Endometrial microvascular endothelial cells (primary cell): ENCODE data around the gene MYH7B. TPM values are rescaled to one million over a fixed set of nuclear protein-coding genes. Genes with fewer than 3 reads are reported as not detected.

Experiments used
- in situ Hi-C: cut with HindIII; loops from 2 replicates; pipeline ENCODE4 v1.10.0; 2017; ENCODE audit warnings: low sequenced_read_pairs, low pct_unique_long_range_greater_than_20kb; ENCODE audit errors: inconsistent ontology term
- total RNA-seq: library from RNA; depleted of rRNA; stranded (reverse); fragments of >200 nt; gene quantifications from one replicate; pipeline ENCODE4 v1.2.3, GENCODE V29; 2015; ENCODE audit errors: inconsistent ontology term

The MYH7B gene
- not detected for total RNA-seq

DNA sequence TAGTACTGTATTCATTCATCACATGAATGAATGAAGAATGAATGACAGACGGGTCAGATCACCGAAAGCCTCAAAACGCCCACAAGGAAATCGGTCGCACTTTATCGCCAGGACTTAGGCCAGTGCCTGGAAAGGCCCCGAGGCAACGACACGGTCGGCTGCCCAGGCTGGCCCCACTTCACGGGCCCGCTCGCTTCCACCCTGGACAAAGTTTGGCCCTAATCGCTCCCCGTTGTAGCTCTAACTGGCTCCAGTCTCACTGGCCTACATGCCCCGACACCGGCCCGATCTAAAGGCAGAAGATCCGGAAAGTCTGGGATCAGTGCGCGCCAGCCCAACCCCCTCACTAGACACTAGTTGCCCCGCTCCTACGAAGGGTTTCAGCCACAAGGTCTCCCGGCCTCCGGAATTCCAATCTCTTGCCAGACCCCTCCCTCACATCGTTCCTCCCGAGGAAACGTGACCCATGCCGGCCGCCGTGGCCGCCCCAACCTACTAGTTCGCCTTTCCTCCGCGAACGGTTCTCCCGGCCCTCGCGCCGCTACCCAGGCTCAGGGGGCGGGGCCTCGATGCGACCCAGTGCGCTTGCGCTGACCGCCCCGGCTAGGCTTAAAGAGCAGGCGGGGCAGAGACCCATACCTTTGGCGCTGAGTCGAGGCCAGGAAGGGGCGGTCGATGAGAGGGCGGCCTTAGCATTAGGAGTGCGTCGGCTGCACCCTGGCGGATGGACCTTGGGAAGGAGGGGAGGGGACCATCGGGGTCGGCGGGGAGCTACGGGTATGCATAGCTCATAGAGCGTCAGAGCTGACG lies at the start of gene MYH7B, which contains the start of gene GSS:
MYH7B (plus strand) TSS at position 638 of the 810 bp plus-strand sequence. CDS start 22,138 bp downstream, outside the sequence.
GSS (minus strand) TSS at position 576 of the 810 bp plus-strand sequence. CDS start 3,954 bp downstream, outside the sequence.
- in situ Hi-C loops = no loop called here

DNA sequence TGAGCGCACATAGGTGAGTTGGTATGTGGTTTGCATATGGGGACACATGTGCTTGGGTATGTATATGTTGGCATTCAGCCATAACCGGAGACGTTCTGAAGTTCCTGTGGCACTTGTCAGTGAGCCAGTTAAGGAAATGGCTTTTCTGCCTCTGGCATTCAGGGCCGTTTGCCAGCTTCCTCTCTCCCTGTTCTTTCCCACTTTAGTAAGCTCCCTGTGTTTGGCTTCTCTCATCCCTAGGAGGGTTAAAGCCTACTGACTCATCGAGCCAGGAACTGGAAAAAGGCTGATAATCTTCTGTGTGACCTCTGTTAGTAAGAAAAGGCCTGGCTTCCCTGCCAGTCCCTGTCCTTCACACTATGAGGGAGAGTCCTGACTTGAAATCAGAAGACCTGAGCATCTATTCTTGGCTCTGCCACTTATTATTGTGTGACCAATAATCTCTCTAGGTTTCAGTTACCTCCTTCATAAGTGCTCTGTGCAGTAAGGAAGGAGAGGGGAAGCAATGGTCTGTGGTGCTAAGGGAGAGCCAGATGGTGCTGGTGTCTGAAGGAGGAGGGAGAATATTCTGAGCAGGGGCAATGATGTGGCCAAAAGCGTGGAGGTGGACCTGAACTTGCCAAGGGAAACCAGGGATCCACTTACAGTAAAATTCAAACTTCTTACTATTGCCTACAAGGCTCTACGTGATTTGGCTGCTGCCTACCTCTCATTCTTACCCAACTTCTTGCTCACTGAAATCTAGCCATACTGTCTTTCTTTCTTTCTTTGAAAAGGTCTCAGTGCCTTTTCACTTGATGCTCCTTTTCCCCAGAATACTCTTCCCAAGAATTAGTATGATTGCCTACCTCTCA lies 47.8 kb upstream of the MYH7B start:
- in situ Hi-C loops = no loop called here

DNA sequence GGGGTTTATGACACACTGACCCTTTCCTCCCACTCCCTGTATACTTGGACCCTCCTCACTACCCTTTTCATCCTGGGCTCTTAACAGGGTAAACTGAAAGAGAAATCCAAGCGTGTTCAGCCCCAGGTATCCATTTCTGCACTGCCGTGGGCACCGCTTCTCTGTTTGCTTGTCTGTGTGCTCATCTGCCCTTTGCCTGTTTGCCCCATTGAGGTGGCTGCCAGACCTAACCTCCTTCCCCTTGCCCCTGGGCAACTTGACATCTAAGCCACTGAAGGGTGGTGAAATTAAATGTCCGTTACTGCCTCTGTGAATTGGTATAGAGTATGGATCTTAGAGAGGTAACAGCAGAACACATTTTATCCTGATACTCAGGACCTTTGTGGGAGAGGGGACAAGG lies 40.5 kb upstream of the MYH7B start:
- in situ Hi-C loops = no loop called here

DNA sequence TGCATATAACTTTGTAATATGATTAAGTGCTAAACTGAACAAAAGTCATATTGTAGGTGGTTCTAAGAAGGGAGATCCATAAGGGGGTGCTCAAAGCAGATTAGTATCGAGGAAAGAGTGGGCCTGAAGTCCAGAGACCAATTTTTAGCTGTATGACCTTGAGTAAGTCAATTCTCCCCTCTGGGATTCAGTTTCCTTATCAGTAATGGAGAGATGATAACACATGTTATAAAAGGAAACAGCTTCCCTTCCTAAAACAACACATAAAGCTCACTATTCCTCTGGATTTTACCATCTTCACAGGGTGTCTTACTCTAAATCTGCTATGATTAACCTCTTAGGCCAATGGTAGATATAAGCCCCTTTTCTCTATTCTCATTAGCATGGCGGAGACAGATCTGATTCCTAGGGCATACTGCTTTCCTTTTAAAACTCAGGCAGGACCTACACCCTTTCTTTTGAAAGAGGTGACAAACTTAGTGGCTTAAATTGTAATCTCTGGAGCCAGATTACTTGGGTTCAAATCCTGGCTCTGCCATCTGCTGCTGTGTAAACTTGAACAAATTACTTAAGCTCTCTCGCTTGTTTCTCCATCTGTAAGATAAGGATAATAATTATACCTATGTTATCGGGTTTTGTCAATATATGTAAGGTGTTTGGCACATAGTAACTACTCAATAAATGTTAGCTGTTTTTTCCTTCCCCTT lies 39.8 kb upstream of the MYH7B start:
- in situ Hi-C loops = no loop called here

DNA sequence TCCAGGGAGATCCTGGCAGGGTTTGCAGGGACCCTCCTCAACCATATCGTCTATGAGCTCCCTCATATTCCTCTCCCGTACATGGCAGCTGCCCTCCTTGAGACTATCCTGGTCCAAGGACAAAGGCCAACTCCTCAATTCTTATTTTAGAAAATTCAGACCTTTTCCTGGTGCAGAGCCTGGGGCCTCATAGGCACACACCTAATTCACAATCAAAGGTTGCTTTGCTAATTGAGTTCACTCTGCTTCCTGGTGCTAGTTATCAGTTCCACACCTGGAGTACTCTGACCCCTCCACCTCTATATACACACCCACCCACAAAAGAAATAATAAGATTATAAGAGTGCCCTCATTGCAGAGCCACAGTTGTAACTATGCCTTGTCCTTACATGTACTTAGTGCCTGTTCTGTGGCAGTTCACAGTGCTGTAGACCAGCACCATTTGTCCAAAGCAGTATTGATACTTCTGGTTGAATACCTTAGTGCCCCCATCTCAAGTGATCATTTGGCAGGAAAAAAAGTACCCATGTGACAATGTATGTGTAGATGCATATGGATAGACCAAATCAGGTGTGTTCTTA lies 38.8 kb upstream of the MYH7B start:
- in situ Hi-C loops = no loop called here

DNA sequence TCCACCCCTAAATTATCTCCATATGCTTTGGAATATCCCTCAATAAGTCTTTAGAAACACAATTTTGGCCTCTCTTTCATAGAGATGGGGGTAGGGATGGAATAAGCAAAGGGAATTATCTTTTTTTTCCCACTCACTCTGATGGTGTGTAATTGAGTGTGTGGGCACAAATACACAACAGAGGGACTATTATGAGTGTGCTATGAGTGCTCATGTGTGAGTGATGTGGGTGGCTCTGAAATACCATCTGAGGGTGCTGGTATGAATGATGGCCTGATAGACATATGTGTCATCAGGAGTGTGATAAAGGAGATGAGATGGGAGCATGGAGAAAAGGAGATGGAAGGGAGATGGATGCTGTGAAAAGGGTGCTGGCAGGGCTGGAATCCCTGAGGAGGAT lies 35.6 kb upstream of the MYH7B start:
- in situ Hi-C loops = no loop called here

DNA sequence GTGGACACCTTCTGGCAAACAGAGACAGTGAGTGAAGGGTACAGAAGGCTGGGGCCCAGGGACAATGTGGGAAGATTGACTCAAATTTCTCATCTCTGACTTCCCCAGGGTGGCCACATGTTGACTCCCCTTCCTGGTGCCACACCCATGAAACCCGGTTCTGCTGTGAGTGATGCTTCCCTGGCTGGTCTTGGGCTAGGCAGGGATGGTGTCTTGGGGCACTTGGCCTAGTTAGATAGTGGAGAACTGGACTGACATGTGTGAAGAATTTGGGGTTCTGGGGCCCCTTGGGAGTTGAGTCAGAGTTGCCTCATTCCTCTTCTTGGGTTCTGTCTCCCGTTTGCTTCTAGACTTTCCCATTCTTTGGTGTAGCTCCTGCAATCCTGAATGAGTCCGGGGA lies 34.2 kb upstream of the MYH7B start:
- in situ Hi-C loops = no loop called here

DNA sequence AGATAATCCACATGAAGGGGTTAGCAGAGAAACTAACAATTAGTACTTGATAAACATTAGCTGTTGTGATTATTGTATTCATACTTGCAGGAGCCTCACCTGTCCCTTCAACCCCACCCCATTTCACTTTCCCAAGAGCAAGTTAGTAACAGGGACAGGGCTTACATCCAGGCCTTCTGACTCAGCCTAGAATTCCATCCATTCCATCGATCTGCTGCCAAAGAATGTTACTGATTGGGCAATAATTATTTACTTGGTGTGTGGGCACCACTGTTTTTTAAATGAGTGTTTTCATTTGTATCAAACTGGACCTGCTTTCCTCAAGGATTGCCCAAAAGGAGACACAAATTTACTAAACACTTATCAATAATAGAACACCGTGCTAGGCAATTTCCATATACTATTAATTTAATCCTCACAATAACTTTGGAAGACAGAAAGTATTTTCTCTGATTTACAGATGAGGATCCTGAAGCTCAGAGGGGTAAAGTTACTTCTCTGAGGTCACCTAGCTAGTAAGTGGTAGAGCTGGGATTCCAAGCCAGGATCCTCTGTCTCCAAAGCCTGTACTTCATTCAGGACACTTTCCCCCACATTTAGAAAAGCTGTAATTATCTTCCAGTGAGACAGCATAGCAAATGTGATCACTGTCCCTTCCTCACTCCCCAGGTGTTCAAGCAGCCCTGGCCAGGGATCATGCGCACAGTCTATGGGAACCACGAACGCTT lies 32.9 kb upstream of the MYH7B start:
- in situ Hi-C loops = no loop called here

DNA sequence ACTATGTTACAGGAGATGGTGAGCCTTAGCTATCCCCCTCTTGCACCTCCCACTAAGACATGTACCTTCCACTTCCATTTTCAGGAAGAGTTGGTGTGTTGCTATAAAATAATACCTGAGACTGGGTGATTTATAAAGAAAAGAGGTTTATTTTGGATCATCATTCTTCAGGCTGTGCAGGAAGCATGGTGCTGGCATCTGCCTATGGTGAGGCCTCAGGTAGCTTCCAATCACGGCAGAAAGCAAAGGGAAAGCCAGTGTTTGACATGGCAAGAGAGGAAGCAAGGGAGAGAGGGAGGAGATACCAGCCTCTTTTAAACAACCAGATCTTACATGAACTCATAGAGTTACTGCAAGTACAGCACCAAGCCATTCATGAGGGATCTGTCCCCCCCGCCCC lies 32.3 kb upstream of the MYH7B start:
- in situ Hi-C loops = no loop called here

DNA sequence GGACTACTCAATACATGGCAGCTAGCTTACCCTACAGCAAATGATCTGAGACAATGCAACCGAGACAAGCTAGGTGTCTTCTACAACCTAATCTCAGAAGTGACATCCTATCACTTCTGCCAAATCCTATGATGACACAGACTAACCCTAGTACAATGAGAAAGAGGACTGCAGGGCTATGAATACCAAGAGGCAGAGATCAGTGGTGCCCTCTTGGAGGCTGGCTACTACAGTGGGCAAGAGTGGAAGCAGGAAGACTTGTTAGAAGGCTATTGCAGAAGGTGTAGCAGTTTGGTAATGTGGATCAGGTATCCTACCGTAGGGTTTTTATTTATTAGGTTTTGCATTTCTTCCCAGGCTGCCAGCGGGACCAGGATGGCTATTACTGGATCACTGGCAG lies 30.3 kb upstream of the MYH7B start:
- in situ Hi-C loops = no loop called here

DNA sequence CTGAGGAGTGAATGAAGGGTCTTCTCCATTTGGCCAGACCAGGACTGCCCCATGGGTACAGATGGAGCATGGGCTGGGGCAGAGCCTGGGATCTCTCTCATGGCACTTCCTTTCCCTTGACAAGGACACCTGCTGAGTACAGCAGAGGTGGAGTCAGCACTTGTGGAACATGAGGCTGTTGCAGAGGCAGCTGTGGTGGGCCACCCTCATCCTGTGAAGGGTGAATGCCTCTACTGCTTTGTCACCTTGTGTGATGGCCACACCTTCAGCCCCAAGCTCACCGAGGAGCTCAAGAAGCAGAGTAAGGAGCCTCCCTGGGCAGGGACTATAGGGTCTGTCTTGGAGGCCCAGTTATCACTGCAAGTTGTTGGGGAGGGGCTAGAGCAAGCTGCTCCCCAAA lies 29.7 kb upstream of the MYH7B start:
- in situ Hi-C loops = no loop called here

DNA sequence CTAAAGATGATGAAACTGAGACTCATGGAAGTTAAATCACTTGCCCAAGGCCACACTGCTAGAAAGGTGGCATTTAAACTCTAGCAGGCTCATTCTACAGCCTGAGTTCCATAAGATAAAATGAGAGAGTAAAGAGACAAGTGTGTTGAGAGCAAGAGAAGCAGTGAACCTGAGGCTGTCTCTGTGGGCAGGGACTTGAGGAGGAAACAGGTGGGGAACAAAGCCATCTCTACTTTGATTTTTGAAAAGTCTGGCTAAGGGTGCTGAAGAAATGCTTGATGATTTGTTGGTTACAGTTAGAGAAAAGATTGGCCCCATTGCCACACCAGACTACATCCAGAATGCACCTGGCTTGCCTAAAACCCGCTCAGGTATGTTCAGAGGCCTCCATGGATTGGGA lies 29.1 kb upstream of the MYH7B start:
- in situ Hi-C loops = no loop called here

DNA sequence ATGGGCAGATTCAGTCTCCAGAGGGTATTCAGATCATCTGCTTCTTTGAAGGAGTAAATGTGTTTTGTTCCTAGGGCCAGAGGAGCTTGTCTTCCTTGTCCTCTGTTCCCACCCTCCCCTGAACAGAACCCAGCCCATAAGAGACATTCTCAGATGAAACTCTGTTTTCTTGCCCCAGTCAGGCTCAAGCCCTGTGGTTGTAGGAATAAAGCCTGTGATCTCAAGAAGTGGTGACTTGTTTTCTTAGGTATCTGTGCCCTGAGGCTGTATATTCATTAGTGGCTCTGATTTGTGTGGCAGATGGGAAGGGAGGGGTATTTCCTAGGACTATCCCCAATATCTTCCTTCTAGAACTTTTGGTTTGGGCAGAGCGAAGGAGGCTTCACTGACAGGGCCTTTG lies 27.9 kb upstream of the MYH7B start:
- in situ Hi-C loops = no loop called here

DNA sequence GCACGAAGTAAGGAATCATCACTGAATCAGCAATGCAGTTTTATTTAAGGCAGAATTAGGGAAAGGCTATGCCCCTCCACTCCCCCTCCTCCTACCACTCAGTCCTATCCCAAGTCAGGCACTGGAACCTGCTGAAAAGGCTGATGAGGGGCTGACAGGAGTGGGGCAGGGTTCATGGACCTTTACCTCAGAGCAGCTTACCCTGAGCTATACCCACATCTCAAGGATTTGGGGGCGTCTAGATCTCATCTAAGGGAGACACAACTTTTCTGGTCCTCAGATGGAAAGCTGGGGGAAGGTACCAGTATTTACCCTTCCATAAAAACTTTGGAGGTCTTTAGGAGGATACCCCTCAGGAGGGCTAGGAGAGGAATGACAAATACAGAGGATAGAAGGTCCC lies 27.3 kb upstream of the MYH7B start:
- in situ Hi-C loops = no loop called here

DNA sequence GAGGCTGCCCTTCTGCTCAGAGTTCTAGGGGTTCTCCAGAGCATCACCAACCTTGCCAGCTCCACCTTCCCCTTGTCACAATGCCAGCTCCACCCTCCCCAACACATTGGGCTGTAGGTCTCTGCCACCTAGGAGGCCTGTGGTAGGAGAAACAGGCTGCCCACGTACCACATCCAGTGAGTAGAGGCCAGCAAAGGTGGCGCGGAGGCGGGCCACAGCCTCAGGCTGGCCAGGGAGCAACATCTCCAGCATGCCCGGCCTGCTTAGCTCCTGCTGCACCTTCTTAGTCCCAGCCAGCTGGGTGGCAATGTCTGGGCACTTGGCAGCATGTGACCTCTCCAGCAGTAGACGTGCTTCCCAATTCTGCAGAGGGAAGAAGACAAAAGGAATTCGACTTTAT lies 23.9 kb upstream of the MYH7B start:
- in situ Hi-C loops = no loop called here

DNA sequence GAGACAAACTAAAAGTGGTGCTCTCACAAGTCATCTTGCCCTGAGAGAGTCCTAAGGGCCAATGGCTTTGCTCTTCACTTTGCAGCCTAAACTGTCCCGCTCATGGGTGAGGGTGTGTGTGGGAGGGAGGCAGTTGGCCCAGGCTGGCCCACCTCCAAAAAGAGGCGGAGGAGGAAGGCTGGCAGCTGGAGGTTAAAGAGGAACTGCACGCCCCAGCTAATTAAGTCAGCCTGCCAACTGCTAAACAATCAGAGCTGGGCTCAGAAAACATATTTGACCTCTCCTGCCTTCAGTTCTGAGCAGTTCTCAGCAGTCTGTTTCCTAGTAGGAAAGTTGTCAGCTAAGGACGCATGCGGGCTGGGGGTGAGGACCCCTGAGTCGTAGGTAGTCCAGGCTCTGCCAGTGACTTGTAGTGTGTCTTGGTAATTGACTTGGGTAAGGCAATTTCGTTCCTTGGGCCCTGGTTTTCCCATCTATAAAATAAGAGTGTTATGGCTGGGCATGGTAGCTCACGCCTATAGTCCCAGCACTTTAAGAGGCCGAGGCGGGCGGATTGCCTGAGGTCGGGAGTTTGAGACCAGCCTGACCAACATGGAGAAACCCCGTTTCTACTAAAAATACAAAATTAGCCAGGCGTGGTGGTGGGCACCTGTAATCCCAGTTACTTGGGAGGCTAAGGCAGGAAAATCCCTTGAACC lies 17.1 kb upstream of the MYH7B start:
- in situ Hi-C loops = no loop called here

DNA sequence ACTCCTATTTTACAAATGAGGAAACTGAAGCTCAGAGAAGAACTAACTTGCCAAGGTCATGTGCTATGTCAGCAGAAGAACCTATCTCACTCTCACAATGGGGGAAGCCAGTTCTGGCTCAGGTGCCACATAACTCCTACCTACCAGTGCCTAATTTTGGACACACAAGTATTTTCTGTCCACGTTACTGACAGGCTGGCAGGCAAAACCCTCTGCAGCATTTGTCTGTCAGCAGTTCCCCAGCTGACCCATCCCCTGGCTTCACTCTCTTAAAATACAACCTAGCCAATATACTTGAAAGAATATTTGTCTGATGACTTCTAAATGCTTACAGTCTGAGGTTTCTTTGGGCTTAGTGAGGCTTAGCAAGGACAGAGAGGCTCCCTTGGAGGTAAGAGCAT lies 15.6 kb upstream of the MYH7B start:
- in situ Hi-C loops = no loop called here

DNA sequence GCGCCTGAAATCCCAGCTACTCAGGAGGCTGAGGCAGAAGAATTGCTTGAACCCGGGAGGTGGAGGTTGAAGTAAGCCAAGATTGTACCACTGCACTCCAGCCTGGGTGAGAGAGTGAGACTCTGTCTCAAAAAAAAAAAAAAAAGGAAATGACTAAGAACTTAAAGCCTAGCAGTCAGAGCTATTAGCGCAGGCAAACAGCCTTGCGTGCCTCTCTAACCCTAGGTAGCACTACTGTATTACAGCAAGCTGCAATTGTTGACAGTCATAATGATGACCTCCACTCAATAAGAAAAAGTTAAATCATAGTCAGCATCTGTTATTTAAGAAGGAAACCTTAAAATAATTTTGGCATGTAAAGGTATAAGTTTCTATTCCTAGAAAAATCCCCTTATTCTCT lies 14.4 kb upstream of the MYH7B start:
- in situ Hi-C loops = no loop called here
